ENCODE results near the gene NXF2B.

DNA sequence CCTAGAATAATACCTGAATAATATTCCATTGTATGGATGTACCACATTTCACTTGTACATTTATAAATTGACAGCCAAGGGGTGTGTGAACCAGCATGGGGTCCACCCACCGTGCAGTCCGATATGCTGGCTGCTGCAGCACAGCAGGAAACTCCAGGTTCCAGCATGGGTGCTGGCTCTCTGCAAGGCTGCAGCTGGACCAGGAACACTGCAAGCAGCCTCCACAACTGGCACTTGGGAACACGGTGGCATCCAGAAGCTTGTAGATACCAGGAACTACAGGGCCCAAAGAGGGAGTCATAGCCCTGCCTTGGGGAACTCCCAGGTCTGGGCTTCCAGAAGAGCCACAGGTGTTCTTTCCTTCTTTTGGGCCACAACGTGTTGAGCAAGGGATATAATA, 101.6 kb downstream of the NXF2B start:
- TF ChIP-seq POLR2A (IDR thresholded peaks at IDR 0.05), result no peak
- TF ChIP-seq, protein P1, sequence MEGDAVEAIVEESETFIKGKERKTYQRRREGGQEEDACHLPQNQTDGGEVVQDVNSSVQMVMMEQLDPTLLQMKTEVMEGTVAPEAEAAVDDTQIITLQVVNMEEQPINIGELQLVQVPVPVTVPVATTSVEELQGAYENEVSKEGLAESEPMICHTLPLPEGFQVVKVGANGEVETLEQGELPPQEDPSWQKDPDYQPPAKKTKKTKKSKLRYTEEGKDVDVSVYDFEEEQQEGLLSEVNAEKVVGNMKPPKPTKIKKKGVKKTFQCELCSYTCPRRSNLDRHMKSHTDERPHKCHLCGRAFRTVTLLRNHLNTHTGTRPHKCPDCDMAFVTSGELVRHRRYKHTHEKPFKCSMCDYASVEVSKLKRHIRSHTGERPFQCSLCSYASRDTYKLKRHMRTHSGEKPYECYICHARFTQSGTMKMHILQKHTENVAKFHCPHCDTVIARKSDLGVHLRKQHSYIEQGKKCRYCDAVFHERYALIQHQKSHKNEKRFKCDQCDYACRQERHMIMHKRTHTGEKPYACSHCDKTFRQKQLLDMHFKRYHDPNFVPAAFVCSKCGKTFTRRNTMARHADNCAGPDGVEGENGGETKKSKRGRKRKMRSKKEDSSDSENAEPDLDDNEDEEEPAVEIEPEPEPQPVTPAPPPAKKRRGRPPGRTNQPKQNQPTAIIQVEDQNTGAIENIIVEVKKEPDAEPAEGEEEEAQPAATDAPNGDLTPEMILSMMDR (IDR thresholded peaks at IDR 0.05), result no peak
- no peak for TF ChIP-seq POLR2AphosphoS5 (IDR thresholded peaks at IDR 0.05)

All from prostate gland (tissue), 2 donors.